Right forelimb (tissue), 1 donor: ENCODE measurements around the gene SLC17A6.

ENCODE experiments used
- DNase-seq: peaks from one replicate; pipeline ENCODE4 v3.0.0-alpha.2; 2018

SLC17A6 gene

DNA sequence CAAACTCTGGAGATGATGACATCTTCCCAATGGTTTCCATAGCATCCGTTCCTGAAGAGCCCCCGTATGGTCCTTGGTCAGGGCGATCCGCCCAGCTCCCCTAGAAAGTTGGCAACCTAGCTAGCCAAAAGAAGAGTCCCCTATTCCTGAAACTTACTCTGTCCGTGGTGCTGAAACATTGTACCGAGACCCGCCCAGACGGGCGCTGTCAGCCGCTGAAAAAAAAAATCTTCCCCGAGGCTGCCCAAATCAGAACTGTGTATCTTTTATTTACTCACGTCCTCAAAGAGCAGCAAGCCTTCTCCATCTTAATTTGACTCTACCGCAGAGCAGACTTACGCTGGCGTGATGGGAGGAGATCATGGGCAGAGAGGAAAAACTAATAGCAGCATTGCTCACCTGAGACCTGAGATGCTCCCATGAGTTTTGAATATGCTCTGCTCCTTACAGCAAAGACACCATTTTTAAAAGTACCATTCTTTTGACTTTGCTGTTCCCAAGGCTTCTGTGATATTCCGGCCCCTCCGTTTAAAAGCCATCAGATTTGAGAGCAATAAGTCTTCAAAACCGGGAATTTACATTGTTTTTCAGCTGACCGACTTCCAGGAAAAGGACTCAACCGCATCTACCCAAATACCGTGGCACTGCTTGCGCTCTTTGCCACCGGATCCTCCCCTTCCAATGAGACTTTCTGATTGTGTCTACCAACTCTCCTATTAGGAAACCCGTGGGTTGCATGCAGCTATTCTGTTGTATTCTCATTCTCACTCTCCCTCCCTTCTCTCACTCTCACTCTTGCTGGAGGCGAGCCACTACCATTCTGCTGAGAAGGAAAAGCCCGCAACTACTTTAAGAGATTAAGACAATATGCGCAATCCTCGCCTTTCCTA is at the start of gene SLC17A6:
SLC17A6 (plus strand) TSS at position 786 of the 890 bp plus-strand sequence. CDS start 153 bp downstream, outside the sequence.
- peak; percentile 66 for DNase-seq

DNA sequence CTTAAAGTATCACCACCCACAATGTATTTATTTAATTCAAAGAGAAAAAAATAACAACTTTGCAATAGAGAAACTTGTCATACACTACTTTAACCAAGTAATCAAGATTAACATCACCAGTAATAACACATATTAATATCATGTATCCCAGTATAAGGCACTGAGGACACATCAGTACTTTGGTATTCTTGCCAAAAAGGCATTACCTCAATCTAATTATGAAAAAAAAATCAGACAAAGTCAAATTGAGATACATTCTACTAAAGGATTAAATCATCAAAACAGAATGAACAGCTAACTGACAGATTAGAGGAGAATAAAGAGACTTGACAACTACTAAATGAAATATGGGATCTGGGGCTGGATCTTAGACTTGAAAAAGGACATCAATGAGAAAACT is 35.8 kb upstream of the SLC17A6 start:
- DNase-seq, result no peak

DNA sequence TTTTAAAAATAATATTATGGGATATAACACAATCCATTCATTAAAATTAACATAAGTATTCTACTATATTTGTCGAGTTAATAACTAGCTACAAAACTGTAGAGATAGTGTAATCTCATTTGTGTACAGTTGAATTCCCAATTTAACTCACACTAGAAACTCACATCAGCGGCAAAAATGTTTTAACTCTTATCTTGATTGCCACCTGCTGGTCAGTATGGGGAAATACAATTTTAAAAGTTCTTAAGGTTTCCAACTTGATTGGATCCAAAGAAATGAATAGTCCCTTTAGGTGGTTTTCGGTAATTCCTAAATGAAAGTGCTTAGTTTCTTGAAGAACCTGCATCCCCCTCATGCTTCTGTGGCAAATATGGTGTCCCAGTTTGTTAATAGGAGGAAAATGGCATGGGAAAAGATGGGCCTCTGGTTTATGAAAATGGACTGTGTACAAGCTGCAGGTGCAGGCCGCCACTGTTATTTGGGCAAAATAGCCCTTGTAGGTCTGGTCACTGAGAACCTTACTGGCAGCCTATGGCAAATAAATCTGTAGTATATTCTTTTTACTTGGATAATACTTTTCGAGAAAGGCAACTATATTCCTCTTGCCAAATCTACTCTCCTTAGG is 33.7 kb upstream of the SLC17A6 start:
- DNase-seq, result no peak

DNA sequence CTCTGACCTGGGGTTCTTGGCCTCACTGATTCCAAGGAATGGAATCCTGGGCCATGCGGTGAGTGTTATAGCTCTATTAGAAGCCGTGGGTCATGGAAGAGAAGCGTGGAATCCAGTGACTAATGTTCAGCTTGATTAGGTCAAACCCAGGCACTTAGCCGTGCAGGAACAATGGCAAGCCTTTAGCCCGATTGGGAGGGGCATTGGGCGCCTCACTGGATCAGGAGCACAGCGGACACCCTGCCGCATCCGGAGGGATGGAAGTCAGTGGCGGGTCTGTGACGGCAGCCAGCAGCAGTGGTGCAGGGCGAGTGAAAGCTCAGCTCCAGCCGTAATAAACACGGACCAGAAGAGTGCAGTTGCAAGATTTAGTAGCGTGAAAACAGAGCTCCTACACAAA is 20.5 kb upstream of the SLC17A6 start:
- DNase-seq, result no peak

DNA sequence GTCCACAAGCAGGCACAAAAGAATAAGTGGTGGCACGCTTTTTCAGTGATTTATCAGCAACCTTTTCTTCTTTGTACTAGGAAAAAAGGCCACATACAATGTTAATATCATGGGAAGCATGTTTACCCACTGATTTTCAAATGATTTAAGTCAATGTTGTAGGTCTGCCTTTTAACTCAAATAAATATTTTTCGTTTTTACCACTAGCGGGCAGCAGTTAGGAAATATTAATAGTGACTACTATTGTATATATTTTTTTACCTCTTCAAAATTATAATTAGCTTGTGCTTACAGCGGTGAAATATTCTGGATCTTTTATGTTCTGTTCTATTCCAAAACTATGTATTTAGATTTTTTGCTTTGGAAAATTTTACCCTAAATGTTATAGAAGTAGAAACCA is 6.4 kb upstream of the SLC17A6 start:
- no peak for DNase-seq

DNA sequence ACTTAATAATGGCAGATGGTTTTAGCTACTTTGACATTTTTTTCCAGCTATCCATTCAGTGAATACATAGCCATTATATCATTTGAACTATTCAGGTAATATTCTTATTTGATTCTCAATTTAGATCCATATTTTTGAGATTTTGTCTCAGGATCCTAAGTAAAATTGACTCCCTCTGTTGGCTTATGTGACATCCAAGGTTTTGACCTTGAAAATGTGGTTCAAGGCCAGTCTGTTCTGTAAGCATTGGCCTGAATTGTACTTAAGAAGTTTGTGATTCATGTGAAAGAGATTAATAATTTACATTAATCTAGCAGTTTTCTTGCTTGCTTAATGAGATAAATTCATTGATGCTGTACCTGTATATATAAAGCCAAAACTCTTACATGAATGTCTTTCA is 1.6 kb upstream of the SLC17A6 start:
- DNase-seq, result no peak

DNA sequence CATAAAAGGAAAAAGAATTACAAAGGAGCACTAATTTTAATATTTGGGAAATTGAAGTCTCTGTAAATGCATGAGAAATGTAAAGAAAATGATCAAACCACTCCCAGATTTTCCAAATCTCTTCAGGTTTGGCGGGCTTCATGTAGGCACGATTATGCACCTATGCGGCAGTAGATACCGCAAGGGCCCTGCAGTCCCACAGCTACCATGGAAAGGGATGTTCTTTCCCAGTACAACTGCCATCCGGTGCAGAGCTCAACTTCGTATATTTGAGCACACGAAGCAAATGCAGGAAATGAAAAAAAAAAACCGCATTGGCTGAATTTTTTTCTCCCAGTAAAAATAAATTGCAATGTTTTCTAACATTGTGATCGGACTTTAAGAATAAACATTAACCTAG is 1.4 kb downstream of the SLC17A6 start:
- no peak for DNase-seq

DNA sequence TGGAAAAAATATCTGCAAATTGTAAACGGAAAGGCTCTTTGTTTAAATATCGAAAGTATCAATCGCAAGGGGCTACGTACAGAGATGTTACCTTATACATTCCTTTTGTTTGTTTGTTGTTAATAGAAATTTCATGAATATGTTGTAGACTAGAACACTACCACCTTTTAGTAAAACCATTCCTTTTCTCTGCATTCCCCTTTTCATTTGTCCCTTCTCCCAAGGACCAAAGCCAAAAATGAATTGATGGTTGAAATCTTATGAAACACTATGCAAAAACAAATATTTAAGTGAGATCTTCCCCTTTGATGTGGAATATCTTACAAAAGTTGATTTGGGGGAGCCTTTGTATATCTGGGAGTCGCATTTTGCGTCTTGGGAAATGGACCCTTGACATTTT is 2.1 kb downstream of the SLC17A6 start:
- no peak for DNase-seq

DNA sequence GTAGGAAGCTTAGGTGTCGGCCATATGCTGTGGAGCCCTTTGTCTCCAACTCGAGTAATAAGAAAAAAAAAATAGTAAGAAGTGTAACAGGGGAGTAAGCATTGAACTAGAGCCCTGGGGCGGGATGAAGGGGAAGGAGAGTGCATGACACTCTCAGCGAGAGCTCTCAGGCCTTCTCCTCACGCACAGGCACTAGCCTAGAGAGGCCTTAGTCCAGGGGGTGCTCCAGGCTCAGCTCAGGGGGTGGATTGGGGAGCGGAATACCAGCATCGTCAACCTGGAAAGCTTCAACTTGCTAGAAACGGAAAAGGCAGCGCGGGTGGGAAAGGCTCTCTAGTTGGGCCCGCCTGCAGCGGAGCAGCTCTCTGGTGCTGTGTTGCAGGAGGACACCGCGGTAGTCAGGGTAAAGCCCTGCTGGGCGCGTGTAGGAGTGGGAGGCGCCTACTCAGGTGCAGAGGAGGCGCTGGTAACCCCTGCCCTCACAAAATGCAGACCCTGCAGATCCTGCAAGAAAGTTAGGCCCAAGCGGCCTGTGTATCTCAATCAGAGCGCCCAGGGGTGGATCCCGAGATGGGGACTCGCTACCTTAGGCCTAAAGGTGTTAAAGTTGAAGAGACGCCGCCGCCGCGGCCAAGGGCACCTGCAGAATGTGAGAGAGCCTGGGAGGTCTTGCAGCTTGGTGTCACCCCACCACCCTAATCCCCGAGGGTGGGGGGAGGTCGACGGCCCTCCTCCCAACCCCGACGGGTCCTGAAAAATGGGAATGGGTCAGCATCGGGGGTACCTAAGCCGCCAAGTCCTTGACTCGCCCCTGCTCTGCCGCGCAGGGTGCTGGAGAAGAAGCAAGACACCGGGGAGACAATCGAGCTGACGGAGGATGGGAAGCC is 2.8 kb downstream of the SLC17A6 start:
- no peak for DNase-seq

DNA sequence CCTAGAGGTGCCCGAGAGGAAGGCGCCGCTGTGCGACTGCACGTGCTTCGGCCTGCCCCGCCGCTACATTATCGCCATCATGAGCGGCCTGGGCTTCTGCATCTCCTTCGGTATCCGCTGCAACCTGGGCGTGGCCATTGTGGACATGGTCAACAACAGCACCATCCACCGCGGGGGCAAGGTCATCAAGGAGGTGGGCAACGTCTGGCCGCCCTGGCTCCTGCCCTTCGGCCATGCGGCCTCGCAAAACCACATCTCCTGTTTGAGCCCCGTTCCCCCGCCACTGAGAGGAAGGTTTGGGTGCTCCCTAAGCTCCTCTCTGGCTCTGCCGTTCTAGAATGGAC is 3.4 kb downstream of the SLC17A6 start:
- DNase-seq, result no peak

DNA sequence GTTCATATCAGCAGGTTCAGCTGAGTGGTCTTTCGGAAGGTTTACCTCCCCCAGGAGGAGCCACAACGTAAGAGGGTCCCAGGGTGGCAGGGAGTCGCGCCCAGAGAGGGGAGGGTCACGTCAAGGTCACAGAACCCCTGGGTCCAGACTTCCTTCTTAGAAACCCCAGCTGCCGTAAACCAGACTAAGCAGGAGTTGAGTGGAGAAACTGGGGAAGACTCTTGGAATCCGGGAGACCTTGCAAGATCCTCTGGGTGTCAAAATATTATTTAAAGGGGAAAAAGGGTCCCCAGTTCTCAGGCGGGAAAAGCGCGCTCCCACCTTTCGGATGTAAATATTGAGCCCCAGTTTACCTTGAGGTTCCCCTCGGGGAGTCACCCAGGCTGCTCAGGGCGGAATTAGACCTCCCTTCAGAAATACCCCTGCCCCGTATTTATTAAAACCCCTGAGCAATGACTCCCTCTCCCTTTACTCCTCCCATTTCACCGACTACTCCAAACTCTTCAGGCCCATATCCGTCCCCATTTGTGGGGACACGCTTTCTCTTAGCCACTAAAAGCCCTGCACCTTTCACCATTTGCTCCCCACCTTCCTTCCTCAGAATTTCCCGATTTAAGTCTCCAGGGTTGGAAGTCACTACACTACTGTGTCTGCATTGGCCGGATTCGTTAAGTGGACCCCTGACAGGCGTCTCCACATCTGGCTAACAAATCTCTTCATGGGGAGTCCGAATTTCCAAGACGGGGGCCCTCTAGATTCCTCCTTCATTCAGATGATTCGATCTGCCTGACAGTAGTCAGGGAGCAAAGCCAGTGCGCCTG is 4.2 kb downstream of the SLC17A6 start:
- DNase-seq, result no peak

DNA sequence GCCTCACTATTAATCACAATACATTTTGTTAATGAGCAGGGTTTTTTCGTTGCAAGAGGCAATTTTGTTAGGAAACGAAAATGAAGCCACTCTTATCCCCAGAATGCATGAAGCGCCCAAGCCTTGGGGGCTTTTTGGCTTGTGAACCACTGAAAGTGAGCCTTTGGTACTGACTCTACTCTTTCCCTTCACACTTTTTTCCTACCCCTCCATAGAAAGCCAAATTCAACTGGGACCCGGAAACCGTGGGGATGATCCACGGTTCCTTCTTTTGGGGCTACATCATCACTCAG is 4.8 kb downstream of the SLC17A6 start:
- DNase-seq, result no peak

DNA sequence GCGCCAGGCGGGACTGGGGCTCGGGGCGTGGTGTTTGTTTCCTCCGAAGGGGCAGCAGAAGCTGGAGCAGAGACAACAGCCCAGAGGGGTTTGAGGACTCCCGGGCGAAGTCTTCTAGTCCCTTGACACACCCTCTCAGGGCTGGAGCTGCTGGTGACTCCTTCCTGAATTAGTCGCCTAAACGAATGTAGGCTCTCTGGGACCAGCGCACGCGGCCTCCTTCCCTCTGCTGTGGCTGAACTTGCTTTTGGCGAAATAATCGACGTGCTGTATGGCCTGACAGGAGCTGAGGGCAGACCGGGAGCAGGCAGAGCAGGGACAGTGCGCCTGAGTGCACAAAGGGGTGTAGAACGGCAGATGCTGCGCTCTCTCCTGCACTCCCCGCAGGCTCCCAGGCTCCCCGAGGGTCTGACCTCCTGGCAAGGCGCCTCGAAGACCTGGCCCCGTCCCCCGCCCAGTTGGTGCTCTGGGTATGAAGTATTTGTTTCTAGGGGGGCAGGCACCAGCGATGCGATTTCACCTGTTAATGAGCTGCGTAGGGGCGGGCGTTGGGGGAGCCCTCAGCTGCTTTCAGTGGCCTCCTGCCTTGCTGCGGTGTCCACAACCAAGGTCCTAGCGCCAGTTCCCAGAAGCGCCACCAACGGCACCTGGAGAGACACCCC is 5.3 kb downstream of the SLC17A6 start:
- DNase-seq, result no peak

DNA sequence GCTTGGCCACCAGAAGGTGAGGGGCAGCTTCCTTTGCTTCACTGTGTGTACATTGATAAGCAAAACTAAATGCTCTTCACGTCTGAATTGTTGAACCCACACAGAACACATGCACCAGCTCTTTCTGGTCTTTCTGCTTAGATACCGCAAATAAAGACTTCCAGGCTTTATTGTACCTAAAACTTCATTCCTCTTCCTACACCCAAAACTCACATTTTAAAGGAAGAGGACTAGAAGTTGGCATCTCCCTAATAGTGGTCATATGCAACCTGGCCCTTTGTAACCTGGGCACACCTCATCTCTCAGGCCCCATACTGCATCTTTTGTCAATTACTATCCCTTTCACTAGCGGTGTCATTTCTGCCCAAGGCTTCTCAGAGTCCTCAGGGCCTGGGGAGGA is 5.9 kb downstream of the SLC17A6 start:
- DNase-seq, result no peak

DNA sequence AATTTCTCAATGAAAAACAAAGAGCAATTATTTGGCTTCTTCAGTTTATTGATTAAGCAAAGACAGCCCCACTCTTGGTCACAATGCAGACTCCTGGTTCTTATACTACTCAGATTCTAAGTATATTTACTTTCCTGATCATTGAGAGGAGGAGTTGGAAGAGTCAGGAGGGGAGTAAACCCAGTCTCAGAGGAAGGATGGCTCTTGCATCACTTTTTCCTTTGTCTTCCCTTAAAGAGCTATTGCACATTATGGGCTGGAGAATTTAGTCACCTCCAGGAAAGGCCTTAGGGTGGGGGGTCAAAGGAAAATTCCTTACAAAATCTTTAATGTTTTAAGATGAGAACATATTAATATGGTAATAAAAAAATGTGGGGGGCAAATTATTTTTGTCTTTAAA is 8.1 kb downstream of the SLC17A6 start:
- no peak for DNase-seq

DNA sequence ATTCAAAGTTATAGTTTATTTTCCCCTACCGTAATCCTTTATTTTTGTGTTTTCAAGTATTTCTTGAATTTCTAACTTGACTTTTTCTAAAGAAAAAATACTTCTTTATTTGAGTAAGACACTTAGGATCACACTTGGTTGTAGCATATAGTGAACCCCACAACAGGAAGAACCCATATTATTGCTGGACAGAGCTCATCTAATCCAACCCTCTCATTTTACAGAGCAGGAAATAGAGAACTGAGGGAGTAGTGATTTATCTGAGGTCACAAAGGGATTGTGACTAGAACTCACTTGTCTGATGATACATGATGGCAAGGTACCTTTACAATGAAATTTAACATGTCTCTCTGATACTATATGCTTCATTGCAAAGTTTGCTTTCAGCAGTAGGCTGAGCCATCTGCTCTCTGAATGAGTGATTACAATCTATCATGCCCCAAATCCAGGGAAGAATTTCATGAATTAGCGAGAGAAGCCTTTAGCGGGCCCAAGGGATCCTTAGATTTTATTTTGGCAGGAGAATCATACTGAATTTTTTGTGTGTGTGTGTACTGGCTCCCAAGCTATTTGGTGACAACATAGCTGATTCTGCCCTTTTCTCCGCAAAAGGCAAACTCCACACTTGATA is 9.8 kb downstream of the SLC17A6 start:
- no peak for DNase-seq

DNA sequence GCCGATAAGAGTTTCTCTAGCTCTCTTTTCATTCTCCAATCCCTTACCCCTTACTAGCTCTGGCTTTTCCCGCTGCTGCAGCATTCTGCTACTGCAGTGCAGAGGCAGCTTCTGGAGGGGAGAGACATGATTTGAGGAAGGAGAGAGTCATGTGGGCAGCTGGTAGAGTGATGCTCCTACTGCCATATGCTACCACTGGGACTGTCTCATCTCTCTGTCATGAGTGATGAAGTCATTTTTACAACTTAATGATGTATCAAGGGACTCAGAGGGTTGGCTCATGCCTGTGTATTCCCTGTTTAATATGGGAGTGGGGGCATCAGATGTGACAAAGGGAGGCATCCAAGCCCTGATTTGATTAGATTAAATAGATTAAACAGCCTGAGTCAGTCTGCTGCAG is 11.3 kb downstream of the SLC17A6 start:
- DNase-seq, result no peak

DNA sequence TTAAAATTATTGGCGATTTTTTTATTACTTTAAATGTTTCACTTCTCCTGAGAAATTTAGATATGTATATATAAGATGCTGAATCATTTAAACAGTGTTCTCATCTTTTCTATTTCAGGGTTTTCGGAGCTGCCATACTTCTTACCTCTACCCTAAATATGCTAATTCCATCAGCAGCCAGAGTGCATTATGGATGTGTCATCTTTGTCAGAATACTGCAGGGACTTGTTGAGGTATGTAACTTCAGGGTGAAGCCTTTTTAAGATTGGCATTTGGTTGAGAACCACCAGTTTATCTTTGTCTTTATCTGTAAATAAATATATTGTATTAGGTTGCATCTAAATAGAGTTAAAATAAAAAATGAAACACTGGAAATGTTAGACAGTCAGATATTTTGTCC is 21.1 kb downstream of the SLC17A6 start:
- no peak for DNase-seq

DNA sequence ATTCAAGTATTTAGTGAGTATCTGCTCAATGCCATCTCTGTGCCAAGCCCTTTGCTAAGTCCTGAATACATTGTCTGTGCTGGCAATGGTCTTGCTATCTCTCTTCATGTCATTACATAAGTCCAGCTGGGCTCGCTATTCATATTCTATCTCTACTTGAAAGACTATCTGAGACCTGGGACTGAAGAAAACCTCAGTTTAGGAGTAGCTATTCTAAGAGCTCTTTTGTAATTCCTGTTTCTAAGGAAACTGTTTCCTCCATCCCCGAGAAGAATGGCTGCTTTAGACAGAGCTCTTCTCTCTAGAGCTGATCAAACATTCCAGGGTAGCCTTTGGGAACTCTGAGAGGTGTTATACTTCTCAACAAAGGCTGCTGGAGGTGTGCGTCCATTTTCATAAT is 33.0 kb downstream of the SLC17A6 start:
- no peak for DNase-seq

DNA sequence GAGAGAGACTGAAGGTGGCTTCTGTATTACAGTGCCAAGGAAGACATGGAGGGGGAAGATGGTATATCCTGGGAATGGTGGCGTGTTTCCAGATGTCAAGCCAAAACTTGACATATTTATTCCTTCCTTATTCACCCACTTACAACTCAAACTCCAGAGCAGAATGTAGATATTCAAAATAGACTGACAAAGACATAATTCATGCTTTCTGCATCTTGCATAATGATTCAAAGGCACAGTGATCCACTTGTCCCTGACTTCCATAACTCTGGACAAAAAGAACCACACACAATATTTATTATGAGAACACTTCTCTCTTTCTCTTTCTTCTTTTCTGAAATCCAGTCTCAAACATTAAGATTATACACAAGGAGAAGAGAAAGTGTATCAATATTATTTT is 48.9 kb downstream of the SLC17A6 start:
- no peak for DNase-seq

DNA sequence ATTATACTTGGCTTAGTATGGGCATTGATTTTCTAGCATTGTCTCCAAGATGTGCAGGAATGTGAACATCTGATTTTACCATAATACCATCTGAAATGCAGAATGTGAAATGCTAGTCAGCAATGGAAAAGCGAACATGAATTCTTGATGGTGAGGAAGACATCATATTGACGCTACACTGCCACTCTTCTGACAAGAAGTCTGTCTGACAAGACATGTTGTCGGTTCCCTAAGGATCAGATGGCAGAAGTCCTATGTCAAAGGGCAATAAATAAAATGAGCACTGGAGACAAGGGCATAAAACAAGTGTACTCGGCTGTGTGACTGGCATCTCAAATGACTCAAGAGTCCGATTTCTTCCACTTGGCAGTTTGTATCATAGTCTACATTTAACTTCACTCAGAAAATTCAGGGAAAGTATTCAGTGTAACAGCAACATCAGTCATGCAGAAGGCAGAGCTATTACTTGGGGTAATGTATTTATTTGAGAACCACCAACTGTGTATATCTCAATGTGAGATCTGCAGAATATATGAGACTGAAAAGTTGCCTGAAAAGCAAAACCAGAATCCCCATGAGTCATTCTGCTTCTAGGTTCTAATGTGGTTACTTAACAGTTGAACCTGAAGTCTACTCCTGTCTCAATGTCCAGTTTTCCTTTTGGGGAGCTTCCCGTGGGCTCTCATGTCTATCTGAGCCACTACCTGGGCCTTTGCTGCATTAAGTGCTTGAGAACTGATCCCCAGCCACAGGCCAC is 51.5 kb downstream of the SLC17A6 start:
- no peak for DNase-seq
